ENCODE results near the gene CRLF3.
"Not testable (repeated sequence)": the region's sequence is repeated elsewhere in the genome, so short reads cannot be mapped to it uniquely, and the experiment has no call there.

Gene CRLF3

GRCh38 chr17:30814236-30814635, 10.3 kb downstream of the CRLF3 start:
- DNase-seq: not testable (repeated sequence)

GRCh38 chr17:30812218-30813177, 12.0 kb downstream of the CRLF3 start:
- no peak for DNase-seq

- no peak for DNase-seq
These were observed 14.6 kb downstream of the CRLF3 start for GRCh38 chr17:30809867-30810266.

GRCh38 chr17:30808785-30809286, 15.7 kb downstream of the CRLF3 start:
- no peak for DNase-seq

- DNase-seq: no peak
These were observed 16.6 kb downstream of the CRLF3 start for GRCh38 chr17:30807896-30808295.

- DNase-seq: no peak
These were observed 18.5 kb downstream of the CRLF3 start for GRCh38 chr17:30805944-30806456.

GRCh38 chr17:30801671-30802070, 22.8 kb downstream of the CRLF3 start:
- no peak for DNase-seq

GRCh38 chr17:30796016-30796415, 28.5 kb downstream of the CRLF3 start:
- DNase-seq: no peak

- no peak for DNase-seq
These were observed 30.1 kb downstream of the CRLF3 start for GRCh38 chr17:30794372-30794771.

GRCh38 chr17:30793282-30793977, 31.1 kb downstream of the CRLF3 start:
- no peak for DNase-seq

GRCh38 chr17:30790279-30790678, 34.2 kb downstream of the CRLF3 start:
- no peak for DNase-seq

- no peak for DNase-seq
These were observed 35.6 kb downstream of the CRLF3 start for GRCh38 chr17:30788918-30789317.

- no peak for DNase-seq
These were observed 42.3 kb downstream of the CRLF3 start for GRCh38 chr17:30782206-30782605.

- no peak for DNase-seq
These were observed 44.1 kb downstream of the CRLF3 start for GRCh38 chr17:30780343-30780742.

- not testable (repeated sequence) for DNase-seq
These were observed 55.7 kb downstream of the CRLF3 start for GRCh38 chr17:30768771-30769170.

- DNase-seq: not testable (repeated sequence)
These were observed 56.7 kb downstream of the CRLF3 start for GRCh38 chr17:30767641-30768404.

- no peak for DNase-seq
These were observed 63.4 kb downstream of the CRLF3 start for GRCh38 chr17:30761060-30761459.

- DNase-seq: not testable (repeated sequence)
These were observed 71.2 kb downstream of the CRLF3 start for GRCh38 chr17:30753291-30753690.

GRCh38 chr17:30750982-30751381, 73.5 kb downstream of the CRLF3 start:
- not testable (repeated sequence) for DNase-seq

- DNase-seq: not testable (repeated sequence)
These were observed 76.9 kb downstream of the CRLF3 start for GRCh38 chr17:30747621-30748020.

GRCh38 chr17:30742669-30743068, 81.8 kb downstream of the CRLF3 start:
- DNase-seq: not testable (repeated sequence)

- DNase-seq: not testable (repeated sequence)
These were observed 88.1 kb downstream of the CRLF3 start for GRCh38 chr17:30736371-30736770.

GRCh38 chr17:30735644-30736043, 88.8 kb downstream of the CRLF3 start:
- DNase-seq: not testable (repeated sequence)

Measured in T-helper 9 cell (primary cell).